Smooth muscle cell (in vitro differentiated cells): ENCODE data around the gene TTC3. TPM values are rescaled to one million over a fixed set of nuclear protein-coding genes. Genes with fewer than 3 reads are reported as not detected.
"Not testable (repeated sequence)": the region's sequence is repeated elsewhere in the genome, so short reads cannot be mapped to it uniquely, and the experiment has no call there.

ENCODE experiments used
- DNase-seq: peaks from one replicate; lab custom pipeline; 2025; ENCODE audit not compliant: unreplicated experiment; lab: John Stamatoyannopoulos, UW
- H2AFZ ChIP-seq: fragments of 200-600 bp; sonication (generic); 2 replicates; pipeline ENCODE4 v1.6.0; 2016; ENCODE audit warnings: antibody characterized with exemption, low read depth, mild to moderate bottlenecking
- H3F3A ChIP-seq: fragments of 200-600 bp; sonication (generic); 2 replicates; pipeline ENCODE4 v1.6.0; 2017; ENCODE audit warnings: antibody characterized with exemption, low read depth
- H3K27ac ChIP-seq: fragments of 200-600 bp; sonication (generic); 2 replicates; pipeline ENCODE4 v1.5.1; 2016; ENCODE audit warnings: low read depth, mild to moderate bottlenecking
- H3K27me3 ChIP-seq: fragments of 200-600 bp; sonication (generic); 2 replicates; pipeline ENCODE4 v1.6.1; 2016; ENCODE audit warnings: low read depth, mild to moderate bottlenecking
- H3K36me3 ChIP-seq: fragments of 200-600 bp; sonication (generic); 2 replicates; pipeline ENCODE4 v1.5.1; 2016; ENCODE audit warnings: low read depth
- H3K4me1 ChIP-seq: fragments of 200-600 bp; sonication (generic); 2 replicates; pipeline ENCODE4 v1.5.1; 2016; ENCODE audit warnings: low read depth
- H3K4me2 ChIP-seq: fragments of 200-600 bp; sonication (generic); 2 replicates; pipeline ENCODE4 v1.6.0; 2016; ENCODE audit warnings: mild to moderate bottlenecking
- H3K4me3 ChIP-seq: fragments of 200-600 bp; sonication (generic); 2 replicates; pipeline ENCODE4 v1.5.1; 2016; ENCODE audit warnings: mild to moderate bottlenecking
- H3K79me2 ChIP-seq: fragments of 200-600 bp; sonication (generic); 2 replicates; pipeline ENCODE4 v1.6.0; 2016; ENCODE audit warnings: low read depth, mild to moderate bottlenecking
- H3K9ac ChIP-seq: fragments of 200-600 bp; sonication (generic); 2 replicates; pipeline ENCODE4 v1.6.0; 2016; ENCODE audit warnings: low read depth
- H3K9me3 ChIP-seq: fragments of 200-600 bp; sonication (generic); replicated peaks from 2 replicates; pipeline ENCODE4 v1.5.1; 2016; ENCODE audit warnings: low read depth
- H4K20me1 ChIP-seq: fragments of 200-600 bp; sonication (generic); 2 replicates; pipeline ENCODE4 v1.6.0; 2016; ENCODE audit warnings: low read depth
- CTCF ChIP-seq: fragments of 200-600 bp; sonication (generic); IDR thresholded peaks from 2 replicates; pipeline ENCODE4 v1.5.1; 2017; ENCODE audit warnings: borderline replicate concordance, mild to moderate bottlenecking, antibody characterized with exemption; ENCODE audit not compliant: insufficient read depth, poor library complexity, severe bottlenecking
- WGBS: methylation state at CpG from one replicate; pipeline ENCODE4 v1.1.7; 2016; ENCODE audit warnings: low lambda C conversion rate; 5-methylcytosine and 5-hydroxymethylcytosine counted together
- polyA plus RNA-seq: library from polyadenylated mRNA; unstranded; fragments of >200 nt; fragmentation: Nextera tagmentation; extraction: Ambion mirVana; gene quantifications from 2 replicates; pipeline ENCODE4 v1.2.1, GENCODE V29; 2016
- total RNA-seq: library from RNA; depleted of rRNA; stranded (reverse); fragments of >200 nt; gene quantifications from 2 replicates; pipeline ENCODE4 v1.2.3, GENCODE V29; 2014

The TTC3 gene
- total and polyA plus RNA-seq, 2 experiments from 2014 or later = 193 to 224 TPM

GRCh38 chr21:37219761-37220432 lies 146.8 kb downstream of the TTC3 start:
- H3K4me1 ChIP-seq = no peaks in the 10 kb centered on the region
- H4K20me1 ChIP-seq = no peaks in the 10 kb centered on the region
- peaks cover 7% of the 10 kb centered on the region for H3K36me3 ChIP-seq
- H3K4me2 ChIP-seq = peak overlapping the region; percentile 81
- H3F3A ChIP-seq = no peaks in the 10 kb centered on the region
- no peak overlapping the region for H2AFZ ChIP-seq
- WGBS = 95% methylated on average over 13 of the region's 13 CpGs
- H3K9ac ChIP-seq = no peak overlapping the region
- H3K4me3 ChIP-seq = no peak overlapping the region
- no peaks in the 10 kb centered on the region for H3K27me3 ChIP-seq
- H3K9me3 ChIP-seq = no peaks in the 10 kb centered on the region
- H3K27ac ChIP-seq = no peak overlapping the region
- TF ChIP-seq CTCF = no peak
- DNase-seq = no peak
- H3K79me2 ChIP-seq = no peaks in the 10 kb centered on the region

DNA sequence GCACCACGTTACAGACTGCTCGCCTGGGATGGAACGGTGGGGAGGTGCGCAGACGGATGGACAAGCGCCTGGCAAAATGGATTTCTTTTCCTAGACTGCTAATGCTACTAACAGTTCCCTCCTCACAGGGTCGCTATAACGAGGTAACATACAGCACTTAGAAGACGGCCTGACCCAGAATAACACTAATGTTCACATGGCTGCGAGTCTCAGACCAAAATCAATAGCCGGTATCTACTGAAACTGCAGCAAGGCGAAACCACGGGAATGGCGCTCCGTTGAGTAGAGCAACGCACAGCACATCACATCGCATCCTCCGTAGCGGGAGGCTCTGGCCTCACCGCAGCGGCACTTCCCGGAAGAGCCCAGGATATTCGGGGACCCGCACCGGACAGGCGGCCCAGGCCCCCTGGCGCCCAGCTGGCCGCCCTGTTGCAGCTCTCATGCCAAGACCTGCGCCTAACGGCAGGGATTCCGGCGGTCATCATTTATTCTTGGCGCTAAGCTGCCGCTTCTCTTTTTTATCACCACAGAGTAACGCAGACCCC lies 147.5 kb downstream of the TTC3 start:
- Histone ChIP-seq H3K27ac (no peak overlapping the region), H3K4me1 (no peaks in the 10 kb centered on the region), H3K9ac (no peak overlapping the region), H4K20me1 (no peaks in the 10 kb centered on the region), H2AFZ (no peak overlapping the region), H3K4me2 (peak overlapping the region; percentile 81), H3K9me3 (no peaks in the 10 kb centered on the region), H3F3A (no peaks in the 10 kb centered on the region), H3K4me3 (peak overlapping the region; percentile 38), H3K79me2 (no peaks in the 10 kb centered on the region), H3K27me3 (no peaks in the 10 kb centered on the region), H3K36me3 (peaks cover 10% of the 10 kb centered on the region)
- 61% methylated on average over 35 of the region's 35 CpGs for WGBS
- no peak for DNase-seq
- no peak for TF ChIP-seq CTCF

DNA sequence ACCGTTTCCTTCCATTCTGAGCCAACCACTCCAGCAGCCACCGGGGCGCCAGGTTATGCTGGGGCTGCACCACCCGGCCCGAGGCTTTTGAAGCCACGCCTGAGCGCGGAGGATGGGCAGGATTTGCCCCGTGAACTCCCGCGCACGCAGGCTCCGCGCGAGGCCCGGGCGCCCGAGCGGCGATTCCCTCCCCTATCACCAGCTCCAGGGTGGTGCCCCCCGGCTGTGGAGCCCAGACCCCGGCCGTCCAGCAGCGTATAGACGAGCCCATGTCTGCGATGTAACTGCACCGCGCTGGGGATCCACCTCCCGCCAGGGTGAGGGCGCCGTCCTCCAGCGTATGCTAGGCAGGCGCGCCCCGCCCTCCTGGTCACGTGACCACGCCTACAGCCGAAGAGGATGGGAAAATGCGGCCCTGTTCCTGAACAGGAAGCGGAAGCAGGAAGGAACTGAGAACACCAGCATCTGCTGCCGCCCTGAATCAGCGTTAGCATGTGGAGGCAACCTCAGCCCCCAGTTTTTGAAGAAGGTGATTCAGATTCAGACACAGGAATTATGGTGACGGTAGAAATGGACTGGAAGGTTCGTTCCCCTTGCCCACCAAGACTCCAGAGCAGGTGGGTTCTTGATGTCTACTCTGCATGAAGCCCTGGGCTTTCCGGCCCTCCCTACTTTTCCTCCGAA lies 148.1 kb downstream of the TTC3 start:
- Histone ChIP-seq H3K4me2 (peak overlapping the region; percentile 81), H3K4me3 (peak overlapping the region; percentile 38), H2AFZ (no peak overlapping the region), H3K79me2 (no peaks in the 10 kb centered on the region), H3K9me3 (no peaks in the 10 kb centered on the region), H3K27me3 (no peaks in the 10 kb centered on the region), H3K4me1 (no peaks in the 10 kb centered on the region), H3K36me3 (peaks cover 13% of the 10 kb centered on the region), H3K27ac (no peak overlapping the region), H4K20me1 (no peaks in the 10 kb centered on the region), H3F3A (no peaks in the 10 kb centered on the region), H3K9ac (no peak overlapping the region)
- no peak for TF ChIP-seq CTCF
- DNase-seq = no peak
- WGBS = 58% methylated on average over 46 of the region's 46 CpGs

DNA sequence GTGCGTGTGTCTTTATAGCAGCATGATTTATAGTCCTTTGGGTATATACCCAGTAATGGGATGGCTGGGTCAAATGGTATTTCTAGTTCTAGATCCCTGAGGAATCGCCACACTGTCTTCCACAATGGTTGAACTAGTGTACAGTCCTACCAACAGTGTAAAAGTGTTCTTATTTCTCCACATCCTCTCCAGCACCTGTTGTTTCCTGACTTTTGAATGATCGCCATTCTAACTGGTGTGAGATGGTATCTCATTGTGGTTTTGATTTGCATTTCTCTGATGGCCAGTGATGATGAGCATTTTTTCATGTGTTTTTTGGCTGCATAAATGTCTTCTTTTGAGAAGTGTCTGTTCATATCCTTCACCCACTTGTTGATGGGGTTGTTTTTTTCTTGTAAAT lies 149.2 kb downstream of the TTC3 start:
- H3K27ac ChIP-seq, H3K4me3 ChIP-seq, H3K9ac ChIP-seq, H3K9me3 ChIP-seq, H3K4me1 ChIP-seq, DNase-seq, H3F3A ChIP-seq, H3K79me2 ChIP-seq, H3K27me3 ChIP-seq, H2AFZ ChIP-seq, H3K4me2 ChIP-seq, H4K20me1 ChIP-seq: not testable (repeated sequence)
- 93% methylated on average over 3 of the region's 3 CpGs for WGBS
- peaks cover 13% of the 10 kb centered on the region for H3K36me3 ChIP-seq
